T-cell (primary cell): Measurements from ENCODE around the gene FBXO22. TPM values are rescaled to one million over a fixed set of nuclear protein-coding genes. Genes with fewer than 3 reads are reported as not detected.

Source experiments
- ATAC-seq, 4 experiments: fragments of 200-7000 bp in 3 of 4; fragments of 150-1000 bp in 1 of 4; cut with Tn5 transposase; replicated peaks in 1 of 4; 1 replicate in 3 of 4; 2 replicates in 1 of 4; pipeline ENCODE4 v1.10.0; 2021; ENCODE audit warnings: moderate library complexity in 3 of 4, mild to moderate bottlenecking in 2 of 4, moderate number of reproducible peaks in 1 of 4
- CTCF ChIA-PET, 2 donors: fragments of 300-600 bp; sonication (Branson Sonifier 250); formaldehyde crosslinking; loops; one replicate each; lab custom pipeline; 2022; ENCODE audit warnings: antibody characterized with exemption in 2 of 2; lab: Charles Lee
- POLR2A ChIA-PET, 2 donors: fragments of 300-600 bp; sonication (Branson Sonifier 250); formaldehyde crosslinking; loops; one replicate each; lab custom pipeline; 2022; ENCODE audit warnings: antibody characterized with exemption in 2 of 2; lab: Charles Lee
- DNase-seq, 35 experiments: peaks; one replicate each; pipeline versions ENCODE4 v3.0.0 to v3.0.0-alpha.2; 2013 to 2023
- H3K27ac ChIP-seq: one replicate; pipeline ENCODE4 v1.5.1; 2013; ENCODE audit warnings: low read length
- H3K27me3 ChIP-seq, 2 experiments: replicated peaks in 1 of 2; 1 replicate in 1 of 2; 2 replicates in 1 of 2; pipeline versions ENCODE4 v1.6.1 to v1.7.0; 2013; ENCODE audit warnings: low read length in 1 of 2, mixed read lengths in 1 of 2; ENCODE audit not compliant: control insufficient read depth in 2 of 2, insufficient read depth in 2 of 2; ENCODE audit errors: extremely low read depth in 1 of 2
- H3K36me3 ChIP-seq, 2 donors: 1 replicate in 1 of 2; 2 replicates in 1 of 2; pipeline versions ENCODE4 v1.6.1 to v1.7.0; 2013; ENCODE audit warnings: low read length in 1 of 2; ENCODE audit not compliant: control insufficient read depth in 2 of 2, insufficient read depth in 1 of 2; ENCODE audit errors: extremely low read depth in 1 of 2
- H3K4me1 ChIP-seq, 2 experiments: 1 replicate in 1 of 2; 2 replicates in 1 of 2; pipeline versions ENCODE4 v1.6.1 to v1.7.0; 2013; ENCODE audit warnings: low read length in 2 of 2, mixed read lengths in 1 of 2; ENCODE audit not compliant: insufficient read depth in 2 of 2, control insufficient read depth in 1 of 2; ENCODE audit errors: extremely low read depth in 1 of 2
- H3K4me3 ChIP-seq, 2 donors: 1 replicate in 1 of 2; 2 replicates in 1 of 2; pipeline versions ENCODE4 v1.5.1 to v1.7.0; 2013; ENCODE audit warnings: mild to moderate bottlenecking in 2 of 2, low read length in 1 of 2, moderate library complexity in 1 of 2; ENCODE audit not compliant: control insufficient read depth in 1 of 2; ENCODE audit errors: extremely low read depth in 1 of 2
- H3K9me3 ChIP-seq: 2 replicates; pipeline ENCODE4 v1.7.0; 2013
- H3K27ac Mint-ChIP-seq, 2 donors: one replicate each; pipeline ENCODE4 v1.8.0; 2020 to 2021; ENCODE audit warnings: mild to moderate bottlenecking in 2 of 2, mixed read lengths in 2 of 2
- H3K27me3 Mint-ChIP-seq, 2 donors: one replicate each; pipeline ENCODE4 v1.8.0; 2021 to 2022; ENCODE audit warnings: mixed read lengths in 2 of 2
- H3K36me3 Mint-ChIP-seq: one replicate; pipeline ENCODE4 v1.8.0; 2021; ENCODE audit warnings: mixed read lengths
- H3K4me1 Mint-ChIP-seq, 3 donors: one replicate each; pipeline ENCODE4 v1.8.0; 2020 to 2022; ENCODE audit warnings: mixed read lengths in 3 of 3, mild to moderate bottlenecking in 1 of 3
- H3K4me3 Mint-ChIP-seq, 3 donors: one replicate each; pipeline ENCODE4 v1.8.0; 2020 to 2022; ENCODE audit warnings: mild to moderate bottlenecking in 3 of 3, mixed read lengths in 3 of 3, moderate library complexity in 3 of 3
- H3K9me3 Mint-ChIP-seq, 3 donors: one replicate each; pipeline ENCODE4 v1.8.0; 2020 to 2022; ENCODE audit warnings: mixed read lengths in 3 of 3
- WGBS: methylation state at CpG from one replicate; pipeline ENCODE4 v1.1.5; 2013; ENCODE audit warnings: missing lambda C conversion rate; ENCODE audit not compliant: insufficient coverage; 5-methylcytosine and 5-hydroxymethylcytosine counted together
- total RNA-seq, 35 experiments: library from RNA in 6 of 35; stranded (reverse) in 6 of 35; fragments of 120-200 nt in 1 of 35; gene quantifications; one replicate each; pipeline versions ENCODE4 v1.2.1 to v1.2.4 and lab custom pipeline; 2013 to 2026

Gene FBXO22
- total RNA-seq, 5 donors from 2014 or later (not counting 1 experiment from before 2014, with no cell fraction given): 9.9 to 26.1 (median 23.7) TPM

- H3K27ac Mint-ChIP-seq: no peak overlapping the region
- Histone ChIP-seq H3K27me3 (peaks cover 0 to 10% of the 10 kb centered on the region in 2 experiments), H3K27ac (no peak overlapping the region), H3K4me3 (no peak overlapping the region), H3K9me3 (no peaks in the 10 kb centered on the region), H3K4me1 (no peaks in the 10 kb centered on the region), H3K36me3 (no peaks in the 10 kb centered on the region)
- WGBS: 78% methylated on average over 2 of the region's 4 CpGs
- no peaks in the 10 kb centered on the region for H3K4me1 Mint-ChIP-seq
- ChIA-PET CTCF (no interaction called here), POLR2A (no interaction called here)
- peaks cover 28 to 31% of the 10 kb centered on the region in 2 donors for H3K27me3 Mint-ChIP-seq
- no peaks in the 10 kb centered on the region for H3K9me3 Mint-ChIP-seq
- DNase-seq: no peak
- H3K36me3 Mint-ChIP-seq: no peaks in the 10 kb centered on the region
- no peak overlapping the region for H3K4me3 Mint-ChIP-seq
- ATAC-seq: no peak
Measured at GRCh38 chr15:75945953-75946352, 42.3 kb downstream of the FBXO22 start.

- no peaks in the 10 kb centered on the region for H3K9me3 ChIP-seq
- H3K27me3 ChIP-seq: peaks cover 0 to 10% of the 10 kb centered on the region in 2 experiments
- H3K4me1 ChIP-seq: no peaks in the 10 kb centered on the region
- no peaks in the 10 kb centered on the region for H3K36me3 Mint-ChIP-seq
- H3K27ac Mint-ChIP-seq: no peak overlapping the region
- ChIA-PET CTCF (interaction anchor here in 1 of 2 donors (0.6 kb wide), 1 partner anchor 10 kb away, joined by 3 read pairs; no protein-coding TSS in a partner anchor), POLR2A (no interaction called here)
- H3K4me3 Mint-ChIP-seq: no peak overlapping the region
- no peaks in the 10 kb centered on the region for H3K36me3 ChIP-seq
- DNase-seq (no peak), ATAC-seq (no peak)
- H3K27ac ChIP-seq: no peak overlapping the region
- H3K4me3 ChIP-seq: no peak overlapping the region
- no peaks in the 10 kb centered on the region for H3K4me1 Mint-ChIP-seq
- no CpG with 5 or more reads among the region's 1 CpG for WGBS
- H3K27me3 Mint-ChIP-seq: peaks cover 35 to 41% of the 10 kb centered on the region in 2 donors
- no peaks in the 10 kb centered on the region for H3K9me3 Mint-ChIP-seq
Measured at GRCh38 chr15:75947092-75947491, 43.4 kb downstream of the FBXO22 start.

GRCh38 chr15:75948761-75949296, 45.2 kb downstream of the FBXO22 start:
- whole genome bisulfite sequencing: 80% methylated on average over 5 of the region's 8 CpGs
- no peaks in the 10 kb centered on the region for H3K36me3 Mint-ChIP-seq
- H3K4me1 Mint-ChIP-seq: peaks cover 0 to 2% (median 0%) of the 10 kb centered on the region in 3 donors
- Histone ChIP-seq H3K36me3 (no peaks in the 10 kb centered on the region), H3K9me3 (no peaks in the 10 kb centered on the region), H3K4me1 (no peaks in the 10 kb centered on the region), H3K4me3 (no peak overlapping the region), H3K27me3 (peaks cover 0 to 10% of the 10 kb centered on the region in 2 experiments), H3K27ac (no peak overlapping the region)
- ChIA-PET POLR2A (no interaction called here), CTCF (no interaction called here)
- no peak overlapping the region for H3K4me3 Mint-ChIP-seq
- DNase-seq (no peak), ATAC-seq (no peak)
- no peak overlapping the region for H3K27ac Mint-ChIP-seq
- peaks cover 41 to 46% of the 10 kb centered on the region in 2 donors for H3K27me3 Mint-ChIP-seq
- H3K9me3 Mint-ChIP-seq: no peaks in the 10 kb centered on the region

GRCh38 chr15:75952525-75952924, 48.8 kb downstream of the FBXO22 start:
- no peaks in the 10 kb centered on the region for H3K36me3 ChIP-seq
- H3K27me3 Mint-ChIP-seq: peaks cover 47 to 52% of the 10 kb centered on the region in 2 donors
- H3K27ac ChIP-seq: no peak overlapping the region
- no peak overlapping the region for H3K4me3 Mint-ChIP-seq
- H3K27ac Mint-ChIP-seq: no peak overlapping the region
- no peaks in the 10 kb centered on the region for H3K4me1 ChIP-seq
- no peaks in the 10 kb centered on the region for H3K36me3 Mint-ChIP-seq
- 50% methylated on average over 1 of the region's 4 CpGs for WGBS
- H3K4me3 ChIP-seq: no peak overlapping the region
- H3K4me1 Mint-ChIP-seq: peaks cover 0 to 2% (median 0%) of the 10 kb centered on the region in 3 donors
- no peaks in the 10 kb centered on the region for H3K9me3 ChIP-seq
- DNase-seq: no peak
- ChIA-PET POLR2A (no interaction called here), CTCF (no interaction called here)
- H3K9me3 Mint-ChIP-seq: no peaks in the 10 kb centered on the region
- peaks cover 0 to 10% of the 10 kb centered on the region in 2 experiments for H3K27me3 ChIP-seq
- ATAC-seq: no peak

- Histone ChIP-seq H3K4me1 (no peaks in the 10 kb centered on the region), H3K27ac (no peak overlapping the region), H3K36me3 (no peaks in the 10 kb centered on the region), H3K4me3 (no peak overlapping the region), H3K27me3 (no peaks in the 10 kb centered on the region), H3K9me3 (no peaks in the 10 kb centered on the region)
- DNase-seq (no peak), ATAC-seq (no peak)
- H3K4me3 Mint-ChIP-seq: no peak overlapping the region
- H3K4me1 Mint-ChIP-seq: peaks cover 0 to 2% (median 0%) of the 10 kb centered on the region in 3 donors
- CTCF ChIA-PET: interaction anchor here in 1 of 2 donors (0.6 kb wide), 1 partner anchor 14 kb away, joined by 4 read pairs; no protein-coding TSS in a partner anchor
- no peaks in the 10 kb centered on the region for H3K36me3 Mint-ChIP-seq
- no CpG with 5 or more reads among the region's 1 CpG for WGBS
- peaks cover 36 to 48% of the 10 kb centered on the region in 2 donors for H3K27me3 Mint-ChIP-seq
- H3K9me3 Mint-ChIP-seq: no peaks in the 10 kb centered on the region
- H3K27ac Mint-ChIP-seq: no peak overlapping the region
- POLR2A ChIA-PET: no interaction called here
Measured at GRCh38 chr15:75955720-75956119, 52.0 kb downstream of the FBXO22 start.

- CTCF ChIA-PET: no interaction called here
- H3K4me1 ChIP-seq: no peaks in the 10 kb centered on the region
- H3K27me3 Mint-ChIP-seq: peaks cover 13 to 25% of the 10 kb centered on the region in 2 donors
Measured at GRCh38 chr15:75961331-75961730, 57.7 kb downstream of the FBXO22 start.

More at GRCh38 chr15:75961331-75961730, 57.7 kb downstream of the FBXO22 start:
- Mint-ChIP-seq H3K4me1 (no peaks in the 10 kb centered on the region), H3K27ac (no peak overlapping the region), H3K9me3 (peaks cover 0 to 4% (median 1%) of the 10 kb centered on the region in 3 donors), H3K4me3 (no peak overlapping the region), H3K36me3 (no peaks in the 10 kb centered on the region)
- Histone ChIP-seq H3K27ac (no peak overlapping the region), H3K27me3 (no peaks in the 10 kb centered on the region), H3K36me3 (no peaks in the 10 kb centered on the region), H3K9me3 (no peaks in the 10 kb centered on the region), H3K4me3 (no peak overlapping the region)
- POLR2A ChIA-PET: interaction anchor here in 1 of 2 donors (0.7 kb wide), 1 partner anchor 8 kb away, joined by 4 read pairs; no protein-coding TSS in a partner anchor
- no peak for ATAC-seq
- WGBS: no CpG with 5 or more reads among the region's 1 CpG
- no peak for DNase-seq
